Activated naive CD4-positive, alpha-beta T cell treated with anti-CD3 and anti-CD28 coated beads, Interleukin-2, amount 50 U/mL, for 24 hours (primary cell): ENCODE results near the gene POR.
"Not testable (repeated sequence)": the region's sequence is repeated elsewhere in the genome, so short reads cannot be mapped to it uniquely, and the experiment has no call there.

ENCODE experiments used
- H3K27ac Mint-ChIP-seq: one replicate; pipeline ENCODE4 v1.8.0; 2021; ENCODE audit warnings: mild to moderate bottlenecking, mixed read lengths
- H3K27me3 Mint-ChIP-seq: one replicate; pipeline ENCODE4 v1.8.0; 2021; ENCODE audit warnings: mixed read lengths
- H3K36me3 Mint-ChIP-seq: one replicate; pipeline ENCODE4 v1.8.0; 2021; ENCODE audit warnings: mixed read lengths
- H3K4me1 Mint-ChIP-seq: one replicate; pipeline ENCODE4 v1.8.0; 2021; ENCODE audit warnings: mixed read lengths
- H3K4me3 Mint-ChIP-seq: one replicate; pipeline ENCODE4 v1.8.0; 2021; ENCODE audit warnings: mild to moderate bottlenecking, mixed read lengths
- H3K9me3 Mint-ChIP-seq: one replicate; pipeline ENCODE4 v1.8.0; 2021; ENCODE audit warnings: mixed read lengths

Gene POR

DNA sequence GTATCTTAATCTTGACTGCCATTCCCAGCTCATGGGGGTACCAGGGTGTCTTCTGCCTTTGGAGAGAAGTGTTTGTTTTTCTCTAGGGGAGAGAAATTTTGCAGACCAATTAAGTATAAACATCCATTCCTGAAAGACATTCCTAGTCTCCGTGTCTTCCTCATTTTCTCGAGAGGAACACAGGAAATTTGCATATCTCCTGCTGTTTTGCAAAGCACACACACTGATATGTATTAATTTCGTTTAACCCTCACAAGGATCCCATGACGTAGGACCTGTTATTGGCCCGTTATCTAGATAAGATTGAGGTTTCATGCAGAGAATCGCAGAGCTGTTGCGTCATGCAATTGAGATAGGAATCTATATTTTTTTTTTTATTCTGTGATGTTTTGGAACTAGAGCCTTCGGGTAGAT, 35.2 kb upstream of the POR start:
- no peaks in the 10 kb centered on the region for H3K27me3 Mint-ChIP-seq
- peak overlapping the region; percentile 98 for H3K27ac Mint-ChIP-seq
- peak overlapping the region; percentile 97 for H3K4me3 Mint-ChIP-seq
- peaks cover 9% of the 10 kb centered on the region for H3K36me3 Mint-ChIP-seq
- H3K4me1 Mint-ChIP-seq = peaks cover 34% of the 10 kb centered on the region
- no peaks in the 10 kb centered on the region for H3K9me3 Mint-ChIP-seq

DNA sequence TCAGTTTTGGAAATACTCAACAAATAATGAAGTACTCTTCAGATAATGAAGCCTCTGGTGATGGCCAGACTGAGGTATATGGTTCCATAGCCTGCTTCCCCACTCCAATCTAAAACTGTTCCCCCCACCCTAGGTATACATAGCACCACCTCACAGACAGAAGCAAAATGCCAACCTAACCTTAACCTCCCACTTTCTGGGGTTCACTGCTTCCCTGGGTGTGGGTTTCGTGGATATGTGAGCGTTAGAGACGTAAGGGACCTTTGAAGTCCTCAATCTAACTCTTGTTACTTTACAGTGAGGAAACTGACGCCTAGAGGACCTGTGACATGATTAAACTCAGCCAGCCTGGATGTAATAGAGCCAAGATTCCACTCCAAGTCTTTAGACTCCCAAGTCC, 34.7 kb upstream of the POR start:
- peak overlapping the region; percentile 97 for H3K4me3 Mint-ChIP-seq

DNA sequence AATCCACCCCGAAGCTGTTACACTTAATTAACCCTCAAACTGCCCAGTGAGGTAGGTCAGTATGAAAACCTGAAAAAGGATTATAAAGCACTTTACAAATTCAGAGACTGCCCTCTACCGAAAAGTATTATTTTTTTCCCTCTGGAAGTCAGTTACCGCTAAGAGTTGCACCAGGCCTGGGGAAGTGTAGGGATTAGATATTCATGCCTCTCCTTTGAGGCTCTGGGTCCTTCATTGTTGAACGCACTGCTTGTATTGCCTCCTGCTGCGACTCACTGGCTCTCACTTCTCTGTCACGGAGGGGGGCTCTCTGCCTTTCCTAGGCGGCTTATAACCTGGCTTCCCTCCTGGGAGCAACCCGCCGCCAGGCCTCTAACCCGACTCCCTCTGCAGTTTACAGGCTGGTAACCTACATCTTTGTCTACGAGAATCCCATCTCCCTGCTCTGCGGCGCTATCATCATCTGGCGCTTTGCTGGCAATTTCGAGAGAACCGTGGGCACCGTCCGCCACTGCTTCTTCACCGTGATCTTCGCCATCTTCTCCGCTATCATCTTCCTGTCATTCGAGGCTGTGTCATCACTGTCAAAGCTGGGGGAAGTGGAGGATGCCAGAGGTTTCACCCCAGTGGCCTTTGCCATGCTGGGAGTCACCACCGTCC, 33.4 kb upstream of the POR start:
- no peaks in the 10 kb centered on the region for H3K9me3 Mint-ChIP-seq
- H3K4me1 Mint-ChIP-seq = peaks cover 34% of the 10 kb centered on the region
- H3K4me3 Mint-ChIP-seq = peak overlapping the region; percentile 15
- H3K27ac Mint-ChIP-seq = no peak overlapping the region
- H3K36me3 Mint-ChIP-seq = peaks cover 9% of the 10 kb centered on the region
- no peaks in the 10 kb centered on the region for H3K27me3 Mint-ChIP-seq

More for the DNA sequence above, 34.7 kb upstream of the POR start:
- H3K27me3 Mint-ChIP-seq = no peaks in the 10 kb centered on the region
- H3K27ac Mint-ChIP-seq = peak overlapping the region; percentile 98
- peaks cover 34% of the 10 kb centered on the region for H3K4me1 Mint-ChIP-seq
- peaks cover 9% of the 10 kb centered on the region for H3K36me3 Mint-ChIP-seq
- no peaks in the 10 kb centered on the region for H3K9me3 Mint-ChIP-seq

DNA sequence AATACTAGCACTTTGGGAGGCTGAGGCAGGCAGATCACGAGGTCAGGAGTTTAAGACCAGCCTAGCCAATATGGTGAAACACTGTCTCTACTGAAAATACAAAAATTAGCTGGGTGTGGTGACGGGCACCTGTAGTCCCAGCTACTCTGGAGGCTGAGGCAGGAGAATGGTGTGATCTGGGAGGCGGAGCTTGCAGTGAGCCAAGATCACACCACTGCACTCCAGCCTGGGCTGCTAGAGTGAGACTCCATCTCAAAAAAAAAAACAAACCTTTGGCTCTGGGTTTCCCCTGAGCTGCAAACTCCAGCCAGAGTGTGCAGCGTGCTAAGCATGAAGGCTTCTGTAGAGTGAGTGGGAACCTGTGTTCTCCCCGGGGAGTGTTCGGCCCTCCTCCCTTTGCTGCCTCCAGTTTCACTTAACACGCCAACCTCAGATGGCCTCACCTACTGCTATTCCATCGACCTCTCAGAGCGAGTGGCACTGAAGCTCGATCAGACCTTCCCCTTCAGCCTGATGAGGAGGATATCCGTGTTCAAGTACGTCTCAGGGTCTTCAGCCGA, 31.6 kb upstream of the POR start:
- peaks cover 11% of the 10 kb centered on the region for H3K36me3 Mint-ChIP-seq
- H3K4me1 Mint-ChIP-seq = peaks cover 28% of the 10 kb centered on the region
- H3K27me3 Mint-ChIP-seq, H3K27ac Mint-ChIP-seq, H3K9me3 Mint-ChIP-seq, H3K4me3 Mint-ChIP-seq: not testable (repeated sequence)

DNA sequence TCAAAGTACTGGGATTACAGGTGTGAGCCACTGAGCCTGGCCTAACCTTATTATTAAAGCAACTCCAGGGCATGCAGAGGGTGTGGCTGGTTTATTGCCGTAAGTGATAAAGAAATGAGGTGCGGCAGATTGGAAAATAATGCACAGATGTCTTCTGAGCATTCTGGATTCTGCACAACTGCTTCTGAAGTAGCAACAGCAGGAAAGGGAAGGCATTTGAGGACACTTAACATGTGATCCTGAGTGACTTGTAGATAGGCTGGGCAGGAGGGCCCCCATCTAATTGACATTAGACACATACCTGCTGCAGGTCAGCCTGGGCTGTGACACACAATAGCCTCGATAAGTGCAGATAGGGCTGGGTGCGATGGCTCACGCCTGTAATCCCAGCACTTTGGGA, 30.5 kb upstream of the POR start:
- H3K27me3 Mint-ChIP-seq = no peaks in the 10 kb centered on the region
- peaks cover 11% of the 10 kb centered on the region for H3K36me3 Mint-ChIP-seq
- no peak overlapping the region for H3K4me3 Mint-ChIP-seq
- H3K9me3 Mint-ChIP-seq = no peaks in the 10 kb centered on the region
- H3K27ac Mint-ChIP-seq = no peak overlapping the region
- peaks cover 28% of the 10 kb centered on the region for H3K4me1 Mint-ChIP-seq

DNA sequence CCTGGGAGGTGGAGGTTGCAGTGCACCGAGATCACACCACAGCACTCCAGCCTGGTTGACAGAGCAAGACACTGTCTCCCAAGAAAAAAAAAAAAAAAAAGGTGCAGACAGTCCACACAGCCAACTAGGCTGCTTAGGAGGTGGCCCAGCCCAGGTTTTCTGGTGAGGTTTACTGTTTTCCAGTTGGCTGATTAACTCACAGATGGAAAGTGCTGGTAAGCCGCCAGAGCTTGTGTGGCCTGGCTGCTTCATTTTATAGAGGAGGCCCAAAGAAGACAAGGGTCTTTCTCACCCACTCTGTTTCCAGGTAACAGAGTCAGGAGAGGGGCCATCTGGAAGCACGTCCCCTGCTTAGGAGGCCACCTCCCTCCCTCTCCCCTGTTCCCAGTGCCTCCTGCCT, 29.9 kb upstream of the POR start:
- peaks cover 11% of the 10 kb centered on the region for H3K36me3 Mint-ChIP-seq
- peaks cover 27% of the 10 kb centered on the region for H3K4me1 Mint-ChIP-seq
- no peaks in the 10 kb centered on the region for H3K9me3 Mint-ChIP-seq
- H3K27me3 Mint-ChIP-seq = no peaks in the 10 kb centered on the region
- H3K27ac Mint-ChIP-seq = no peak overlapping the region
- H3K4me3 Mint-ChIP-seq = no peak overlapping the region

DNA sequence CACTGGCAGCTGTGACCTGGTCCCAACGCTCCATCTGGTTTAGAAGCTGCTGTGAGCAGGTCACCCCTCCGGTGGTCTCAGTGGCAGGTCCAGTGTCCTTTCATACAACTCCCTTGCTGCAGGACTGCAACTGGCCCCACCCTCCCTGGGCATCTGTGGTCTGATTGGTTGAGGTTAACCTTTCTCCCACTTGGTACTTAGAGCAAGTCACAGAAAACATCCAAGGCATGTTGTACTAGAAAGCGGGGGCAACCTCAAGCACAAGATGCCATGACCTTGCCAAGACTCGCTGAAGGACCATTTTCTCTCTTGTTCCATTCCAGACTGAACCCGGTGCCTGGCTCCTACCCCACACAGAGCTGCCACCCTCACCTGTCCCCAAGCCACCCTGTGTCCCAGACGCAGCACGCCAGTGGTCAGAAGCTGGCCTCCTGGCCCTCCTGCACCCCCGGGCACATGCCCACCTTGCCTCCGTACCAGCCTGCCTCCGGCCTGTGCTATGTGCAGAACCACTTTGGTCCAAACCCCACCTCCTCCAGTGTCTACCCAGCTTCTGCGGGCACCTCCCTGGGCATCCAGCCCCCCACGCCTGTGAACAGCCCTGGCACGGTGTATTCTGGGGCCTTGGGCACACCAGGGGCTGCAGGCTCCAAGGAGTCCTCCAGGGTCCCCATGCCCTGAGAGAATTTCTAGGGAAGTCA, 27.1 kb upstream of the POR start:
- Mint-ChIP-seq H3K4me3 (no peak overlapping the region), H3K27me3 (no peaks in the 10 kb centered on the region)

DNA sequence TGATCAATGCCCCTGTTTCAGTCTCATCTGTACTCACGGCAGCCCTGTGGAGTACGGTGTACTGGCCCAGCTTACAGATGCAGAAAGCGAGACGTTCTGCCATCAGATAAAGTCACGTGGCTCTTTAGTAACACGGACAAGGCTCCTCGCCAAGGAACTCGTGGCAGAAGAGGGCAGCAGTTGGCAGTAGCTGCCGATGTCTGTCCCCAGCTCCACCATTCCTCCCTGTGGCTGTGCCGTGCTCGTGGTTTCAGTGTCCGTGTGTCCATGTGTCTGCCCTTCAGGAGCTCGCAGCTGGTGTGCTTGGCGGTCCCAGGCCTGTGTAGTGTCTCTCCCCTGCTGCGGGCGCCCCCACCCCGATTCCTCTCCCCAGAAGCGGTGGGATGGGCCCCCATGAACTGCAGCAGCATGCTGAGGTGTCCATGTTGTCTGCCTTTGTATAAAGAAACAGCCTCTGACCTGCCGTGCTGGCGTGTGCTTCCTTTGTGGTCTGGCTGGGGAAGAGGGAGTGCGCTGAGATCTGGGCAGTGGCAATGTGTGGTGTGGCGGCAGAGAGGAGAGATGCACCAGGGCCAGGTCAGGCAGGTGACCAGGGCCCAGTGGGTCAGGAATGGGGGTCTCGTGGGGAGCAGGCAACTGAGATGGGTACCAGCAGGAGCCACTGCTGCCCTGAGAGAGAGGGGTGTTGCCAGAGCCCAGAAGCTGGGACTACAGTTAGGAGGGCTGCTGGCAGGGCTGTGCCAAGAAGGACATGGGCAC, 26.3 kb upstream of the POR start:
- Mint-ChIP-seq H3K4me3 (no peak overlapping the region), H3K9me3 (no peaks in the 10 kb centered on the region), H3K27ac (no peak overlapping the region), H3K36me3 (peaks cover 2% of the 10 kb centered on the region), H3K4me1 (peaks cover 7% of the 10 kb centered on the region), H3K27me3 (no peaks in the 10 kb centered on the region)

More for the DNA sequence above, 27.1 kb upstream of the POR start:
- Mint-ChIP-seq H3K27ac (no peak overlapping the region), H3K36me3 (peaks cover 2% of the 10 kb centered on the region), H3K9me3 (no peaks in the 10 kb centered on the region), H3K4me1 (peaks cover 8% of the 10 kb centered on the region)

DNA sequence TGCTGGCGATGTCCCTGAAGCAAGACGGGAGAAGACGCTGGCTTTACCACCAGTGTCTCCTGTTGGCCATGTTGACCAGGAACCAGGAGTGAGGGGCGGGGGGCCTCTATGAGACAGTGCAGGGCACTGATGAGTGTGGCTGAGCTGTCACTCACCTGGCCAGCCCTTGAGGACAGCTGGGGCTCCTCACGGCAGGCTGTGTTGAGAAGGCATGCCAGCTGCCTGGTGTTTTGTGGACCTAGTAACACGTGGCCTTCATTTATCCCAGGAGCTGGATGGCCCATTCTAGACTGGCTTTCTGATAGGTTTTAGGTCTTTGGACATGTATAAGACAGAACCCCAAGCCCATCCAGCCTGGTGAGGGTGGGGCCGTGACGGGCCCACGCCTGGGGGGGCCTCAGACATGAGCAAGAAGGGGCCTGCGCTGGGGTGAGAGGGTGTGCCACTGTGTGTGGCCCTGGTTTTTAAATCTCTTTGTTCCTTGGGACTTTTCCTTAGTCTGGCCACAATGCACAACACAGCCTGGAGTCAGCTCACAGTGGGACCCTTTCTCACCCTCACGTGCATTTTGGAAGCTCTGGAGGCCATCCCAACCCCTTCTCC, 25.6 kb upstream of the POR start:
- H3K4me3 Mint-ChIP-seq = no peak overlapping the region
- H3K9me3 Mint-ChIP-seq = no peaks in the 10 kb centered on the region
- peak overlapping the region; percentile 60 for H3K27ac Mint-ChIP-seq
- peaks cover 2% of the 10 kb centered on the region for H3K36me3 Mint-ChIP-seq
- no peaks in the 10 kb centered on the region for H3K27me3 Mint-ChIP-seq
- peaks cover 7% of the 10 kb centered on the region for H3K4me1 Mint-ChIP-seq

DNA sequence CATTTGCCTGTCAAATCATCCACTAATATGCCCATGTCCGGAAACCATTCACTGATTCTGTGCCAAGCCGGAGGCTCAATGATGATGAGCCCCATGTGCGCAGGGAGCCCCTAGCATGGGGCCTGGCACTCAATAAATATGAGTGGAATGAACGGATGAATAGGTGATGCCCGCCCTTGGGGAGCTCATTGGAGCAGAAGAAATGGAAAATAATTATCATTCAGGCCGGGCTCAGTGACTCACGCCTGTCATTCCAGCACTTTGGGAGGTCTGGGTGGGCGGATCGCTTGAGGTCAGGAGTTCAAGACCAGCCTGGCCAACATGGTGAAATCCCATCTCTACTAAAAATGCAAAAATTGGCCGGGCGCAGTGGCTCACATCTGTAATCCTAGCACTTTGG, 25.1 kb upstream of the POR start:
- no peak overlapping the region for H3K4me3 Mint-ChIP-seq
- no peaks in the 10 kb centered on the region for H3K27me3 Mint-ChIP-seq
- H3K27ac Mint-ChIP-seq = peak overlapping the region; percentile 60
- no peaks in the 10 kb centered on the region for H3K9me3 Mint-ChIP-seq
- H3K36me3 Mint-ChIP-seq = peaks cover 2% of the 10 kb centered on the region
- peaks cover 7% of the 10 kb centered on the region for H3K4me1 Mint-ChIP-seq

DNA sequence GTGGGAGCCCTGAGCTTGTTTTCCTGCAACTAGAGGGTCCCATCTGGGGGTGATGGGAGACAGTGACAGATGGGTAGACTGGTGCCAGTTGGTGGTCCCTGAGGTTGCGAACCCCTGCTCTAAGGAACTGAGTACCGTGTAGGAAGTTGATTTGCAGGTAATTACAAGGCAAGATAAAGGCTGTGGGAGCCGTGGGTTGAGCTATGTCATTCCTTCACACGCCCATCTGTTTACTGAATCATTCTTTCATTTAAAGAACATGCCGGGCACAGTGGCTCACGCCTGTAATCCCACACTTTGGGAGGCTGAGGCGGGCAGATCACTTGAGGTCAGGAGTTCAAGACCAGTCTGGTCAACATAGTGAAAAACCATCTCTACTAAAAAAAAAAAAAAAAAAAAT, 23.7 kb upstream of the POR start:
- not testable (repeated sequence) for H3K4me3 Mint-ChIP-seq, H3K27me3 Mint-ChIP-seq, H3K27ac Mint-ChIP-seq, H3K36me3 Mint-ChIP-seq, H3K4me1 Mint-ChIP-seq, H3K9me3 Mint-ChIP-seq

DNA sequence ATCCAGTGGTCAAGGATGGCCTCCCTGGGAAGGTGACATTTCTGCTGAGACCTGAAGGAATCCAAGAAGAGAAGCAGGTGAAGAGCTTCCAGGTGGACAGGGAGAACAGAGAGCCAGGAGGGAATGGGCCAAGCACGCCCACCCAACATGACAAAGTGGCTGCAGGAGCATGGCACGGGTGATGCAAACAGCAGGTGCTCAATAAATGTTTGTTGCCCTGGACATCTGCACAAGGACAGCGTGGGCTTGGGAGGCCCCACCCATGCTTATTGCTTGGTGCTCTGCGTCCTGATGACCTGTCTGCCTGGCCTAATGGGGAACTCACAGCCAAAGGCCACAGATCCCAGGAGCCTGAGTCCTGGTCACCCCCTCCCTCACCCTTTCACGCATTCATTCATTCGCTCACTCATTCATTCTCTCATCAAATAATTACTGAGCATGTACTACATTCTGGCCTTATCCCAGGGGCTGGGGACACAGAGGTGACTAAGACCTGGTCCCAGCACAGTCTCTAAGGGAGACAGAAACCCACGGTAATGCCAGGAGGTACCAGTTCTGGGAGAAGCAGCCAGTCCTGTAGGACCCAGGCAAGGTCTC, 23.0 kb upstream of the POR start:
- H3K27me3 Mint-ChIP-seq = no peaks in the 10 kb centered on the region
- H3K4me1 Mint-ChIP-seq = peaks cover 7% of the 10 kb centered on the region
- H3K9me3 Mint-ChIP-seq = no peaks in the 10 kb centered on the region
- no peak overlapping the region for H3K4me3 Mint-ChIP-seq
- H3K27ac Mint-ChIP-seq = peak overlapping the region; percentile 36
- peaks cover 2% of the 10 kb centered on the region for H3K36me3 Mint-ChIP-seq

DNA sequence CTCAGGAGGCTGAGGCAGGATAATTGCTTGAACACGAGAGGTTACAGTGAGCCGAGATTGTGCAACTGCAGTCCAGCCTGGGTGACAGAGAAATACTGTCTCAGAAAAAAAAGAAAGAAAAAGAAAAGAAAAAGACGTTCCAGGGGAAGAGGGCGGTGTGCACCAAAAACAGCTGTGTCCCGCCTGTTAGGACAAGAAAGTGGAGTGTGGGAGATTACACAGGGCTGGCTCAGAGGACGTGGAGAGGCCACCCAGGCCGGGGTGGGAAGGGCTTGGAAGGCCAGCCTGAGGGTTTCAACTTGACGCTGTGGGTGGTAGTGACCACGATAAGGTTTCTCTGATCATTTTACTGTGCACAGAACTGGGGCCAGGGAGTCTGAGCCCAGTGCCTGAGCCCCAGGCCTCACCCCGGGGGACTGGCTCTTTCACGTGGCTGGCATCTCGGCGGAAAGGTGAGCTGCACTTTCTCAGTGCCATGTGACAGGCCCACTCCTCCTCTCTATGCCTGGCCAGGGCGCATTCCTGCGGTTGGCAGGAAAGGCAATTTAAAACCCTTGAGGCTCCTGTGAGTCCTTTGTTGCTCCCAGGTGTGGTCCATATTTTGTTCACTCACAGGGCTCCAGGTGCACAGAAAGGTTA, 22.2 kb upstream of the POR start:
- peaks cover 2% of the 10 kb centered on the region for H3K36me3 Mint-ChIP-seq
- peaks cover 7% of the 10 kb centered on the region for H3K4me1 Mint-ChIP-seq
- no peaks in the 10 kb centered on the region for H3K27me3 Mint-ChIP-seq
- no peaks in the 10 kb centered on the region for H3K9me3 Mint-ChIP-seq
- no peak overlapping the region for H3K27ac Mint-ChIP-seq
- H3K4me3 Mint-ChIP-seq = no peak overlapping the region

DNA sequence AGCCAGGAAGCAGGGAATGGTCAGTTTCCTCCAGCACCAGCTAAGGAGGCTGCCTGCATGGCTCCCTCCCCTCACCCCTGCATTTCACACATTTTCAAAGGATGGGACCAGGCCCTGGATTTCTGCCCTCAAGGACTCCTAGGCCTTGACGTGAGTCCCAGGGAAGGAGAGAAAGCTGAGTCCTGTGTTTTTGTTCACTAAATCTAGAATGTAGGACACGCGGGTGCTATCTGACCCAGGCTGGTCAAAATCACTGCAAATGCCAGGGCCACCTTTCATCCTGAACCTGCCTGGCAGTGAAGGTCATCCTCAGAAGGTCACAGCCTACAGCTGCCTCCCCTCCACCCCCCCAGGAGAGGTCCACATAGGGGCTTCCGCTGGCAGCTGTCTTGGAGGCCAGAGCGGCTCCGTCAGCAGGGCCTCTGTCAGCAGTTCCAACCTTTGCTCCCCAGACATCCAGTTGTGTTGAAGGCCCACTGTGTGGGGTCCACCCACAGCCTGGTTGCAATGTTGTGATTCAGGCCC, 18.1 kb upstream of the POR start:
- Mint-ChIP-seq H3K9me3 (no peaks in the 10 kb centered on the region), H3K36me3 (no peaks in the 10 kb centered on the region), H3K27me3 (no peaks in the 10 kb centered on the region), H3K27ac (no peak overlapping the region), H3K4me3 (no peak overlapping the region), H3K4me1 (no peaks in the 10 kb centered on the region)
